Kidney (tissue), 14 donors: Measurements from ENCODE around the gene TLK2. TPM values are rescaled to one million over a fixed set of nuclear protein-coding genes. Genes with fewer than 3 reads are reported as not detected.
A peak's percentile ranks its signal among the peaks of the same experiment; 100 is the strongest.

Source experiments
- DNase-seq, 5 donors: peaks; one replicate each; pipeline ENCODE4 v3.0.0-alpha.2; 2013 to 2020
- FAIRE-seq: peaks from 2 replicates; lab custom pipeline; 2012; peaks lifted over from hg19 to GRCh38; lab: Jason Lieb, UNC
- H3K27ac ChIP-seq, 2 donors: one replicate each; pipeline ENCODE4 v1.7.0; 2013; ENCODE audit warnings: low read depth in 2 of 2, low read length in 2 of 2, inconsistent platforms in 1 of 2
- H3K27me3 ChIP-seq: one replicate; pipeline ENCODE4 v1.7.1; 2013; ENCODE audit warnings: low read length, inconsistent platforms; ENCODE audit not compliant: control insufficient read depth, insufficient read depth
- H3K36me3 ChIP-seq, 3 donors: one replicate each; pipeline versions ENCODE4 v1.7.0 to v1.7.1; 2013; ENCODE audit warnings: low read length in 3 of 3, control low read depth in 1 of 3, inconsistent platforms in 1 of 3; ENCODE audit not compliant: insufficient read depth in 3 of 3, control insufficient read depth in 2 of 3
- H3K4me1 ChIP-seq, 3 donors: one replicate each; pipeline versions ENCODE4 v1.7.0 to v1.7.1; 2013; ENCODE audit warnings: low read length in 3 of 3, inconsistent platforms in 1 of 3, low read depth in 1 of 3; ENCODE audit not compliant: control insufficient read depth in 2 of 3, insufficient read depth in 2 of 3
- H3K4me3 ChIP-seq, 3 donors: one replicate each; pipeline versions ENCODE4 v1.7.0 to v1.8.1; 2013; ENCODE audit warnings: low read length in 3 of 3, control low read depth in 1 of 3, inconsistent platforms in 1 of 3
- H3K9ac ChIP-seq, 3 donors: one replicate each; pipeline versions ENCODE4 v1.7.0 to v1.7.1; 2013; ENCODE audit warnings: low read length in 3 of 3, control low read depth in 1 of 3, inconsistent platforms in 1 of 3
- H3K9me3 ChIP-seq, 3 donors: one replicate each; pipeline versions ENCODE4 v1.7.0 to v1.7.1; 2013; ENCODE audit warnings: low read length in 3 of 3, control low read depth in 1 of 3, inconsistent platforms in 1 of 3; ENCODE audit not compliant: control insufficient read depth in 2 of 3, insufficient read depth in 1 of 3
- CTCF ChIP-seq: IDR thresholded peaks from 3 replicates; pipeline ENCODE4 v1.5.1; 2012; ENCODE audit warnings: mild to moderate bottlenecking, moderate library complexity, borderline replicate concordance; ENCODE audit not compliant: insufficient read depth; ENCODE audit errors: extremely low read depth
- intact Hi-C: fragments of 100-400 bp; cut with DNase I; formaldehyde crosslinking; loops from one replicate; pipeline ENCODE4 v1.11.1; 2022
- polyA plus RNA-seq: library from polyadenylated mRNA; stranded (reverse); fragments of 350-450 nt; fragmentation: Illumina TruSeq; extraction: RNeasy Lipid Tissue Mini Kit (QIAGEN cat#74804); gene quantifications from one replicate; pipeline ENCODE4 v1.2.3, GENCODE V29; 2014; ENCODE audit warnings: low read depth, low replicate concordance; ENCODE audit not compliant: insufficient read depth
- total RNA-seq: library from RNA; stranded (reverse); fragmentation: NEBNext Ultra II Directional; extraction: Animal tissue kit (Norgen Biotek cat#: 25700); gene quantifications from one replicate; pipeline ENCODE4 v1.2.1, GENCODE V29; 2021
- donor health status: control.
- donor health status: control.
- donor health status: control.
- donor health status: control.
- donor health status: control.
- donor health status: DM: yes; HTN: yes; CAD: no.
- donor health status: Normal renal cell carcinoma (clear cell type).

The TLK2 gene
- total and polyA plus RNA-seq, 2 donors from 2014 or later: 15.6 to 43.0 TPM

GRCh38 chr17:62648251-62648955, 169.8 kb downstream of the TLK2 start:
- TF ChIP-seq CTCF: no peak
- DNase-seq (peak in 1 of 5 donors; percentile 26), FAIRE-seq (no peak)
- H3K27ac ChIP-seq: no peak overlapping the region
- H3K9me3 ChIP-seq: no peaks in the 10 kb centered on the region
- no peaks in the 10 kb centered on the region for H3K36me3 ChIP-seq
- intact Hi-C loops: no loop called here
- no peaks in the 10 kb centered on the region for H3K27me3 ChIP-seq
- no peak overlapping the region for H3K9ac ChIP-seq
- peaks cover 0 to 4% (median 3%) of the 10 kb centered on the region in 3 donors for H3K4me1 ChIP-seq
- H3K4me3 ChIP-seq: no peak overlapping the region

GRCh38 chr17:62648956-62649294, 170.3 kb downstream of the TLK2 start:
- no peaks in the 10 kb centered on the region for H3K27me3 ChIP-seq
- DNase-seq: peak in 1 of 5 donors; percentile 31
- no peak overlapping the region for H3K9ac ChIP-seq
- H3K4me3 ChIP-seq: no peak overlapping the region
- intact Hi-C loops: no loop called here
- no peak for FAIRE-seq
- H3K27ac ChIP-seq: no peak overlapping the region
- peaks cover 0 to 4% (median 3%) of the 10 kb centered on the region in 3 donors for H3K4me1 ChIP-seq
- TF ChIP-seq CTCF: no peak
- H3K9me3 ChIP-seq: no peaks in the 10 kb centered on the region
- no peaks in the 10 kb centered on the region for H3K36me3 ChIP-seq

DNA sequence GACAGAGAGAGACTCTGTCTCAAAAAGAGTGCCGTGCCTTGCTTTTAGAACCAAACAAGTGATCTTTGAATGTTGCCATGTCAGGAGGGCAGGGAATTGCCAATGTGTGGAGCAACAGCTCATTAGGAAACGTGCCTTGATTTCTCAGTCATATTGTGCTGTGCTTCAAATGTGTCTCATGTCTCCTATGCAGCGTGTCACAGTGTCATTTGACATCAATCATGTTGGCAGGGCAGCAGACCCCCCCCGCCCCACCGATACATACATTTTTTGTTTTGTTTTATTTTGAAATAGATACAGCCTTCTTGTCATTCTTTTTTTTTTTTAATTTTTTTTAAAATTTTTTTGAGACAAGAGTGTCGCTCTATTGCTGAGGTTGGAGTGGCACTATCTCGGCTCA, 170.9 kb downstream of the TLK2 start:
- no peak for TF ChIP-seq CTCF
- intact Hi-C loops: no loop called here

More for the DNA sequence above, 170.9 kb downstream of the TLK2 start:
- DNase-seq (peak in 1 of 5 donors; percentile 26), FAIRE-seq (no peak)
- H3K9ac ChIP-seq: no peak overlapping the region
- H3K27ac ChIP-seq: no peak overlapping the region
- no peaks in the 10 kb centered on the region for H3K9me3 ChIP-seq
- H3K36me3 ChIP-seq: no peaks in the 10 kb centered on the region
- H3K4me1 ChIP-seq: peaks cover 0 to 8% (median 3%) of the 10 kb centered on the region in 3 donors
- no peak overlapping the region for H3K4me3 ChIP-seq
- no peaks in the 10 kb centered on the region for H3K27me3 ChIP-seq
